Thyroid gland (tissue), 4 donors: ENCODE data around the gene GRM8.

Experiments
- CTCF ChIP-seq, 6 experiments: fragments of 200-600 bp in 3 of 6; fragments of 450-650 bp in 3 of 6; sonication (generic) in 3 of 6; IDR thresholded peaks; one replicate each; pipeline ENCODE4 v1.5.1; 2016 to 2019; ENCODE audit warnings: antibody characterized with exemption in 6 of 6, mild to moderate bottlenecking in 2 of 6, inconsistent platforms in 1 of 6, moderate library complexity in 1 of 6
- POLR2A ChIP-seq, 2 donors: fragments of 450-650 bp; IDR thresholded peaks; one replicate each; pipeline ENCODE4 v1.6.1; 2017; ENCODE audit warnings: antibody characterized with exemption in 2 of 2, mild to moderate bottlenecking in 2 of 2, moderate library complexity in 1 of 2

GRCh38 chr7:126557271-126557670, 695.5 kb downstream of the GRM8 start:
- TF ChIP-seq CTCF (IDR thresholded peaks at IDR 0.05) = no peak
- no peak for TF ChIP-seq POLR2A (IDR thresholded peaks at IDR 0.05)
